NK-92 (cell line): ENCODE data around the gene FAM78A.
A peak's percentile ranks its signal among the peaks of the same experiment; 100 is the strongest.

Experiments
- DNase-seq: peaks from one replicate; lab custom pipeline; 2025; ENCODE audit not compliant: unreplicated experiment; lab: John Stamatoyannopoulos, UW

FAM78A gene

GRCh38 chr9:131239161-131239975 is 36.9 kb downstream of the FAM78A start:
- DNase-seq, result no peak

- no peak for DNase-seq
Observed at GRCh38 chr9:131238402-131239021, 37.8 kb downstream of the FAM78A start.

DNA sequence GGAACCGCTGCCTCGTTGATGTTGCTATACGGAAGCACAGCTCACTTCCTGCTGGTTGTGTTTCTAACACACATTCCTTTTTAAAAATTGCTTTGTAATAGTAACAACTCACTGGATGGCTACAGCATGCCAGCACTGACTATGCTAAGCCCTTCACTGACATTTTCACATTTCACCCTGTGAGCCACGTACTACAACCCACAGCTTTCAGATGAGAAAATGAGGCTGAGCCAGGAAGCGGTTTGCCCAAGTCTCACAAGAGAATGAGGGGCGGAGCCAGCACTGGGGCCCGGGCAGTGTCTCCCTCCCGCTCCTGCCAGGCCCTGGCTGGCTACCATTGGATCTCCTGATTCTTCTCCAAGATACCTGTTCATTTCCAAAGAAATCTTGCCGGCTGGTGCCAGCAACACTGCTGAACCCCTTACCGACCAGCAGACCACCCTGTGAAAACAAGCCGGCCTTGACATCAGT is 38.3 kb downstream of the FAM78A start:
- peak; percentile 35 for DNase-seq

GRCh38 chr9:131237291-131237690 is 39.0 kb downstream of the FAM78A start:
- DNase-seq, result no peak

- no peak for DNase-seq
Observed at GRCh38 chr9:131236761-131237160, 39.5 kb downstream of the FAM78A start.

DNA sequence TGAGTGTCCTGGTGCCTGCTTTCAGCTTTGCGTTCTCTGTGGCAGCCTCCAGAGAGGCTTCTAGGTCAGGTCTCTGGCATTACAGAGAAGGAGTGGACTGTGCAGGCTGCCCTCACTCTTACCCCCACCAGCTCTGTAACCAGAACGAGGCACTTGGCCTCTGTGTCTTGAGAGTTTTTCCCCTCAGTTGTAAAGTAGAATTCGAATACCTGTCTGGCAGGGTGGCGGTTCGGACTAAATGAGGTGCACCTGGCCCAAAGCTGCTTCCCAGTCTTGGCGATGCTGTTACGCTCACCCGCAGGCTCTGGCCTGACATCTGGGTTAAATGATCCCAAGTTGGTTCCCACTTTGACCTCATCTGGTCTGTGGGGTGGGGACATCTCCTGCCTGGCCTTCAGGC is 40.1 kb downstream of the FAM78A start:
- DNase-seq, result no peak

- DNase-seq, result no peak
Observed at GRCh38 chr9:131235480-131235851, 40.8 kb downstream of the FAM78A start.

GRCh38 chr9:131234799-131235479 is 41.4 kb downstream of the FAM78A start:
- DNase-seq, result no peak

GRCh38 chr9:131233995-131234394 is 42.3 kb downstream of the FAM78A start:
- DNase-seq, result no peak

DNA sequence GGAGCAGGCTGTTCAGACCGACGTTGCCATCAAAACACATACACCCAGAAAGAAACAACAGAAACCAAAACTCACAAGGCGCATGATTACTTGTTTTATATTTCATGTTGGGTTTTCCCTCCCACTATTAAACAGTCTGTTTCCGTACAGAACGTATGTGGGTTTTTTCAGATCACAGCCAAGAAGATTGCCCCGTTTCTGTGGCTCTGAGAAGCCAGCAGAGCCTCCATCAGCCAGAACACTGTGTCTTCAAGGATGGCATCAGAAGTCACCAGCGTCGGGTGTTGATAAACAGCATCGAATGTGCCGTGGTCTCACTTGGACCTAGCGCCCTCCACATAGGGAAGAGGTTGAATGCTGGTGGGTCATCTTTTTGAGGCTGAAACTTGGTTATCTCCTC is 42.8 kb downstream of the FAM78A start:
- DNase-seq, result no peak

DNA sequence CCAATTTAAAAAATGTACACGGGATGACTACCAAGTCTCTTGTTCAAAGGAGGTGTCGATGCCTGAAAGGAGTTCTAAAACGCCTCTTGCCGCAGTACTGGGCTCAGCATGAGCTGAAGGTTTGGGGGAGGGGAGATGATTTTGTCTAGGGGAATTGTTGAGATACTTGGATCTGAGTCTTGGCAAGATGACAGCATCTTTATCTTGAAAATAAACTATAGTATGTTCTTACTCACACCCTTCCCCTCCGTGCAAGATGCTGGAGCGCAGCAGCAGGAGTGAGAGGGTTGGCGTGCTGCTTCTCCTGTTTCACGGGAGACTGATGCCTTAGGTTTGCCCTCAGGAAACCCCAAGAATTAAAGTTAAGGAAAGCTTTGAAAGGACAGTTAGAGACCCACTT is 47.3 kb downstream of the FAM78A start:
- no peak for DNase-seq

- DNase-seq, result no peak
Observed at GRCh38 chr9:131227959-131228460, 48.3 kb downstream of the FAM78A start.

GRCh38 chr9:131227112-131227958 is 49.0 kb downstream of the FAM78A start:
- no peak for DNase-seq

DNA sequence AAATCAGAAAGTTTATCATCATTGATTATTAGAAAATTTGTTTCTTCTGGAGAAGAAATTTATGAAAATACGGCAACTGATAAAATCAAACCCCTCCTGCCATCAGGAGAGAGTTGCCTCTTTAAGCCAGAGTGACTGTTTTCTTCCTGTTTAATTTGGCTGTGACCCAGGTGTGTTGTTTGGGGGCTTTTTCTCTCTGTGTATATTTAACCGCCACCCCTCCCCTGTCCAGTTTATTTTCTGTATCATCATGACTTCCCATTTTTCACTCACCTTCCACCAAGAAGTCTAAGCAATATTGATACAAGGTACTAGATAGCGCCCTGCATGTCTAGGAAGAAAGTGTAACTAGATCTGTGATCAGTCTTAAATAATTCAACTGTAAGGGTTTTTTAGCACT is 50.1 kb downstream of the FAM78A start:
- no peak for DNase-seq

GRCh38 chr9:131222460-131222859 is 53.9 kb downstream of the FAM78A start:
- no peak for DNase-seq

DNA sequence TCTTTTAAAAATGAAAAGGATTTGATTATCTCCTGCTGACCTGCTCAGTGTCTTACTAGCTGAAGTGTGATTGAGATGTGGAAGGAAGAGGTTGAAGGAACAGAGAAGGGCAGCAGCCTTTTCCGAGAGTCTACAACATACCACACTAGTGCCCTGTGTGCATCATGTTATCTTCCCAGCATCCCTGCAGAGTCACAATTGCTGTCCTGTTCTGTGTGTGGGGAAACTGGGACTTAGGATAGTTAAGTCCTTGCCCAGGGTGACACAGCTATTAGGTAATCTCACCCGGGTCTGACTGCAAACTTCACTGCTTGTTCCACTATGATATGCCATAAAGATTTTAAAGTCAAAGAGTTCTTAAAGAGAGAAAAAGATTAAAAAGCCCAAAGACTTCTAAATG is 55.8 kb downstream of the FAM78A start:
- no peak for DNase-seq

GRCh38 chr9:131218370-131218769 is 57.9 kb downstream of the FAM78A start:
- DNase-seq, result no peak

GRCh38 chr9:131217331-131218031 is 58.8 kb downstream of the FAM78A start:
- no peak for DNase-seq

DNA sequence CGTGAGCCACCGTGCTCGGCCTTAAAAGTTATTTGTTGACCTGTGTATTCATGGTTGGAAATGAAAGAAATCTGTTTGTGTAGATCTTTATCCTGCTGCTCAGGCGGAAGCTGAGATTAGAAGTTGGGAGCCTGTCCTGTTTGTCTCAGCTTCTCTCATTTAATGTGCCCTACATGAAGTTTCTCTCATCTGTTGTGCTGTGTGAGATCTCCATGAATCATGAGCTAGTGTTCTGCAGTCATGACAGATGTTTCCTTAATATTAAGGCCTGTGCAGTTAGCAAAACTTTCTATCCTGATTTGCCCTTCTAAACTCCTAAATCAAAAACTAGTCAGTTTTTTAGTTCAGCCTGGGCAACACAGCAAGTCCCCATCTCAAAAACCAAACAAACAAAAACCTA is 59.5 kb downstream of the FAM78A start:
- no peak for DNase-seq

- DNase-seq, result no peak
Observed at GRCh38 chr9:131214876-131215275, 61.4 kb downstream of the FAM78A start.
